Head of caudate nucleus (tissue), 42 donors: ENCODE results near the gene OTUB2.

ENCODE experiments used
- DNase-seq, 42 donors: peaks; one replicate each; pipeline versions ENCODE4 v3.0.0 to v3.0.0-alpha.2; 2020 to 2021; ENCODE audit warnings: mixed read lengths in 7 of 42
- intact Hi-C: fragments of 100-400 bp; cut with DNase I; formaldehyde crosslinking; loops from one replicate; pipeline ENCODE4 v1.15.0; 2022

Gene OTUB2

GRCh38 chr14:94034886-94035285 lies 8.7 kb downstream of the OTUB2 start:
- intact Hi-C loops: loop anchor here (5.0 kb wide), 1 partner anchor 102 kb away; no protein-coding TSS in a partner anchor
- no peak for DNase-seq

DNA sequence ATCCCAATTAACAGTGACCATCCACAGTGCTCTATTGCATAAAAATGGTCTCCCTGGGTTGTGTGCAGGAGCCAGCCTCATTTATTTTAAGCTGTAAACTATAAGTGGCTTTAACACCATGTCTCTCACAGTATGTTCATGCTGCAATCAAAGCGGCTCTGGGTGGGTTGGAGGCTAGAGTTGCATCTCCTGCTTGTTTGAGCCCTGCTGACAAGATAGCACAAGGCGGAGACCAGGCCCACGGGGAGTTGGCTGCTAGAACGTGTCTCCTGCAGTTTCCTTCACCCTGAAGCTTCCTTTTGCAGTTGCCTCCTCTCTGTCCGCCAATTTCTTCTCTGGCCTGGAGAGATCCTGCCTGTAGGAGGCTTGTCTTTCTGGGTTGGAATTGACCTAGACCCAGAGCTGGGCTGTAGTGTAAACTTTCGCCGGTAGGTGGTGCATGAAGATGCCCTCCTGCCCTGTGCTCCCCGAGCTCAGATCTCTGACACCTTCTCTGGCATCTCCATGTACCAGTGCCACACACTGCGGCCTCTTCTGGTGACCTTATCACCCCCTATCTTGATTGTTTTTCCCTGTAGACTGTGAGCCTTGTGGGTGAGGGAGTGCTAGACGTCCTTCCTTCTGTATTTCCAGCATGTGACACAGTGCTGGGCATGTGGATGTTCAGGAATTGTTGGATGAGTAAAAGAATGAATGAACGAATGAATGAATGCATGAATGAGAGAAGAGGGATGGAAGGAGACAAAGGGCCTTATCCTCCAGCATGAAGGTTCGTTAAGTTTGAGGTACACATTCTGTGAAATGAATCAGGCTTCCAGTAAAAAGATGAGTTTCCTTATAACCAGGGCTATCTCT lies 10.4 kb downstream of the OTUB2 start:
- intact Hi-C loops: loop anchor here (5.0 kb wide), 1 partner anchor 101 kb away; no protein-coding TSS in a partner anchor
- DNase-seq: peak; percentile 36 to 90 (median 74)

DNA sequence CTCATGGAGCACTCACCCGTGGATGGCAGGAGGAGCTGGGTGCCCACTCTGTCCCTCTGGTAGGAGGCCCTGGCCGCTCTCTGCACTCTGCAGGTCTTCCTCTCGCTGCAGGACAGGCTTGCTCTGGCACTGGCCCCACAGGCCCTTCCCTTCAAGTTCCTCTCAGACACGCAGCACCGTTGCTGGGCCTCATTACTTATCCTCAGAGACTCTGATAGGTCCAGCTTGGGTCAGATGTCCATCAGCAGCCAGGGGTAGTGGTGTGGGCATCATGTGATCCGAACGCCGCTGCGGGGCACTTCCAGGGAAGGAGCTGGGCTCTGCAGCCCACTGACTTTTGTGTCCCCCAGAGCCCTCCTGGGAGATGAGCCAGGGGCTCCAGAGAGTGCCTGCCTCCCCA lies 11.8 kb downstream of the OTUB2 start:
- DNase-seq: no peak
- intact Hi-C loops: loop anchor here (5.0 kb wide), 1 partner anchor 99 kb away; no protein-coding TSS in a partner anchor

DNA sequence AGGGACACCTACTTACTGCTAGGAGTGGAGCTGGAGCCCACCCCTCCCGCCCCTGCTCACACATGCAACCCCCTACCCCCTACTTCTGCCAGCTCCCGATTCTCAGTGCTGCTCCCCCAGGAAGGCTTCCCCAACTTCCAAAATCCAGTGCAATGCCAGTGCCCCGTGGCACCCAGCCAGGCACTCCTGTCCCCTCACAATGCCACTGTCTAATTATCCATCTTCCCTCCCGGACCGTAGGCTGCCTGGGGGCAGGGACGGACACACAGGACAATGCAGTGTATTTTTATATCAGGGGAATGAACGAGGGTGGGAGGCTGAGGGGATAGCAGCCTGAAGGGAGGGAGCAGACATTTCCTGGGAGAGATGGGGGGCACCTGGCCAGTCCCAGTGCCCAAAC lies 12.4 kb downstream of the OTUB2 start:
- intact Hi-C loops: loop anchor here (5.0 kb wide), 1 partner anchor 99 kb away; no protein-coding TSS in a partner anchor

GRCh38 chr14:94038921-94039629 lies 12.9 kb downstream of the OTUB2 start:
- intact Hi-C loops: loop anchor here (5.0 kb wide), 1 partner anchor 98 kb away; no protein-coding TSS in a partner anchor
- no peak for DNase-seq

More for the DNA sequence above, 12.4 kb downstream of the OTUB2 start:
- DNase-seq: no peak

GRCh38 chr14:94040247-94040646 lies 14.1 kb downstream of the OTUB2 start:
- intact Hi-C loops: no loop called here
- DNase-seq: no peak

DNA sequence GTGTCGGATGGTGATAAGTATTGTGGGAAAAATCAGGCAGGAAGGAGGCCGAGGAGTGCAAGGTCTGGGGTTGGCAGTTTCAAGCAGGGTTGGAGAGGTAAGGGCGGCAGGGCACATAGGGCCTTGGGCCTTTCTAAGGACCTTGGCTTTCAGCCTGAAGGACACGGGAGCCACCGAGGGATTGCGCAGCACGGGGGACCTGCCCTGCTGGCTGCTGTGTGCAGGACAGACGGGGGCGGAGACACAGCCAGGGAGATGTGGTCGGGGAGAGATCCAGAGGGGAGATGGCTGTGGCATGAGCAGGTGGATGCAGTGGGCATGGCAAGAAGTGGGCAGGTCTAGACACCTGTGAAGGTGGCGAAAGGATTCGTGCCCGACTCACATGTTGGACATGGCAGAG lies 14.7 kb downstream of the OTUB2 start:
- DNase-seq: no peak

GRCh38 chr14:94041551-94042346 lies 15.6 kb downstream of the OTUB2 start:
- DNase-seq: peak in 10 of 42 donors; percentile 19 to 72 (median 50)
- intact Hi-C loops: no loop called here

More for the DNA sequence above, 14.7 kb downstream of the OTUB2 start:
- intact Hi-C loops: no loop called here

DNA sequence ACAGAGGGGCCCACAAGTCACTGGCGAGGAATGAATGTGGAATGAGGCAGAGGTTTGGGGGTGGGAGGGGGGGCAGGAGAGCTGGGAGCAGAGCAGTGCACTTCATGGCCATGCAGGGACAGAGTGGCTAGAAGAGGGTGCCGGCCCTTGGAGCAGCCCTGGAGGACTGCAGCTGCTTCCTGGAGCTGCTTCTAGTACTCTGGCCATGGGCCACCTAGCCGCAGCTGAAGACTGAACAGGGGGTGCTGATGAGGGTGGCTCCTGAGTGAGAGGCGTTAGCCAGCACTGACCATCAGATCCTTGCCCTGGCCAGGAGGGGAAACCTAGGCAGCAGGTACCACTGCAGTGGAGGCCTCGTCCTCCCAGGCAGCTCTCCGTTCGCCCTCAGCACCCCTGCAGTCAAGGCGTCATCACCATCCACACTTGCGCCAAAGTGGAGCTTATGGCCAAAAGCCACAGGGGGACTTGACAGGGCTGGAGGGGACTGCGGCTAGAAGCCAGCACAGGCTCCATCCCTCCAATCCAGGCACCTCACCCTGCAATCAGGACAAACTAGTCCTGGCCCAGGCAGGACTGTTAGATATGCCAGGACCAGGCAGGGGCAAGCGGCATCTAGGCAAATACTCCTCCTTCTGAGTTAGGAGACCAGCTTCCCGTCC lies 16.4 kb downstream of the OTUB2 start:
- intact Hi-C loops: no loop called here
- DNase-seq: peak in 2 of 42 donors; percentile 33 to 49

DNA sequence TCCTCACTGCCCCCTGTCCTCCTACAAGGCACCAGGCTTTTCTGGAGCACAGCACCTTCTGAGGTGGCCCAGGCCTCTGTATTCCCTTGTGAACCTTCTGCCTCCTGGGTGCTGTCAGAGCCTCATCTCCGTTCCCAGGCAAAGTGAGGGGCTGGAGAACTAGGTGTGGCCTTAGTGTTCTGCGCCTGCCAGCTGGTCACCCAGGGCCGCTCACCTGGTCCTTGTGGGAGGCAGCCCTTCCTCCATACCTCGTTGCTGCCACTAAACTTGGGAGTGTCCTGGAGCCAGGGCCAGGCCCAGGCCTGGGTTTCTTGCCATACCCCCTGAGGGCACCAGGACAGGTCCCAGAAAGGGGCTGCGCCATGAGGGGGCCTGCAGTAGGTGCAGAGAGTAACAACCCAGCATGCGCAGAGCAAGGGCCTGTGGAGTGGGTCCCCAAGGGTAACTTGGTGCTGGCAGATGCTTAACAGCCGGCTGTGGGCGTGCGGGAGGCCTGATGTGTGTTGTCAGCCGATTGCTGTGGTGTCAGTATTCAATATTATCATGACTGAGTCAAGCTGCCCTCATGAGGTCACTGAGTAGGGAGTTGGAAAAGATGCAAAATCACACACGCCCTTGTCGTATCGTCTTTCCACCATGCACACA lies 17.1 kb downstream of the OTUB2 start:
- intact Hi-C loops: no loop called here
- DNase-seq: peak in 2 of 42 donors; percentile 27 to 28

- intact Hi-C loops: no loop called here
- peak in 3 of 42 donors; percentile 1 to 20 (median 19) for DNase-seq
These were observed 17.8 kb downstream of the OTUB2 start for GRCh38 chr14:94043756-94044475.

DNA sequence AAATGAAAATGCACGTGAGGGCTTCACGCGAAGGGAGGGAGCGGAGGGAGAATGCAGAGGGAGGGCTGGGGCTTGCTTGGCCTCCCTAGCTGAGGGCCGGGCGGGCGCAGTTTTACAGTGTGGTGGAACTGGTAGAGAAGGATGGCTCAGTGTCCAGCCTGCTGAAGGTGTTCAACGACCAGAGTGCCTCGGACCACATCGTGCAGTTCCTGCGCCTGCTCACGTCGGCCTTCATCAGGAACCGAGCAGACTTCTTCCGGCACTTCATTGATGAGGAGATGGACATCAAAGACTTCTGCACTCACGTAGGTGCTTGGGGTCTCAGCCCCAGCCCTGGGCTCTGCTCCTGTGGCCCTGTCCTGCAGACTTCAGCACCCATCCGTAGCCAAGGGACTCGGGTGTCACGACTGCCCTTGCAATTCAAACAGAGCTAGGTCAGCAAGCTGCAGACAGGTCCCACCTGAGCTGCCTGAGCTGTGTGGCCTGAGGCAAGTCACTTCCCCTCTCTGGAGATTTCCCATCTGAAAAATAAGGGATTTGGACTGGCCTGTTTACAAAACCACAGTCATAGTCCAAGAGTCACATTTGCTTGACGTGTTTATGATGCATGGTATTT lies 18.4 kb downstream of the OTUB2 start:
- intact Hi-C loops: no loop called here
- peak in 4 of 42 donors; percentile 9 to 41 (median 26) for DNase-seq

DNA sequence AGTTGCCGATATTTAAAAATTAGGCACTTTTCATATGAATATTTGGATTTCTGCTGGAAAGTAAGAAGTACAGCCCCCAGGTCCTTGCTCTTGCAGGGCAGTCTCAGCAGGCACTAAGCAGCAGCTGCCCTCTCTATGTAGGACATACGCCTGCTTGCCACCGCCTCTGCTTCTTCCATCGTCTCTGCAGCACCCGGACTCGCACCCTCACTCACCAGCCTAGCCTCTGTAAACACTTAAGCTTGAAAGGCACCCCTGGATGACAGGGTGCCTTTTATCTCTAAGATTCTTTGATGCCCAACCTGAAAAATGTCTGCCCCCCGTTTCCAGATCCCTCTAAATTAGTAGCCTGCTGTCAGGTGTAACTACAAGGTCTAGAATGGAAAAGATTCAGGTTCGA lies 19.0 kb downstream of the OTUB2 start:
- intact Hi-C loops: no loop called here
- DNase-seq: peak in 7 of 42 donors; percentile 3 to 30 (median 10)

DNA sequence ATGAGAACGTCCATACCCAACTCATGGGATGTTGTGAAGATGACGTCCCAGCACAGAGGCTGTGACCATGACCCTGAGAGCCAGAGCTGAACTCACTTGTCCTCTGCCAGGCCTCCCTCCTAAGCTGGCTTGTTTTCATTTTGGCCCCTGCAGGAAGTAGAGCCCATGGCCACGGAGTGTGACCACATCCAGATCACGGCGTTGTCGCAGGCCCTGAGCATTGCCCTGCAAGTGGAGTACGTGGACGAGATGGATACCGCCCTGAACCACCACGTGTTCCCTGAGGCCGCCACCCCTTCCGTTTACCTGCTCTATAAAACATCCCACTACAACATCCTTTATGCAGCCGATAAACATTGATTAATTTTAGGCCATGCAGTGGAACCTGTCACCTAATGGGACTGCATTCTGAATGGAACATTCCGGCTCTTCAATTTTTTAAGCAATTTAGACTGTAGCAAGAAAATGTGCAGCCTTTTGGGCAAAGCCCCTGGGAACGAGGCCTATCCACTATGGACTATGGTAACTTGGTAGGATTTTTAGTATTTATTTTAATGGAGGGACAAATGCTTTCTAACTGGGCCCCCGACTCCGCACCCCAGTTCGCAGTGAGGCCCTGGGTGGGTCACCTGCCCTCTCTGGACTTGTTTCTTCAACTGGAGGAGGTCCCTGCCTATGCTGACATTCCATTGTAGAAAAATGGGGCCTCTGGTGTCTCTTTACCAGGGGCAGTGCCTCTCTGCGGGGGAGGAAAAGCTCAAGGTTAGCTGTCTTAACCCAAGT lies 19.6 kb downstream of the OTUB2 start:
- peak in 13 of 42 donors; percentile 7 to 42 (median 10) for DNase-seq
- intact Hi-C loops: no loop called here

GRCh38 chr14:94046696-94047250 lies 20.6 kb downstream of the OTUB2 start:
- intact Hi-C loops: no loop called here
- peak in 16 of 42 donors; percentile 2 to 34 (median 11) for DNase-seq

- intact Hi-C loops: no loop called here
These were observed 21.4 kb downstream of the OTUB2 start for GRCh38 chr14:94047581-94047980.

More at GRCh38 chr14:94047581-94047980, 21.4 kb downstream of the OTUB2 start:
- peak in 16 of 42 donors; percentile 2 to 35 (median 12) for DNase-seq
